GM19023 (cell line): ENCODE data around the gene NUAK1.

ENCODE experiments used
- ATAC-seq: cut with Tn5 transposase; IDR thresholded peaks from one replicate; pipeline ENCODE4 v1.9.1; 2021; ENCODE audit warnings: mild to moderate bottlenecking, moderate library complexity; ENCODE audit not compliant: unreplicated experiment

Gene NUAK1

GRCh38 chr12:106138633-106139421, at the start of gene NUAK1:
Gene NUAK1, minus strand, starts transcription at chr12:106138954. Its CDS starts 301 bp downstream, at chr12:106138653.
- peak; percentile 43 for ATAC-seq

GRCh38 chr12:106188256-106188655, 49.5 kb upstream of the NUAK1 start:
- ATAC-seq = no peak

GRCh38 chr12:106187842-106188241, 49.1 kb upstream of the NUAK1 start:
- no peak for ATAC-seq

GRCh38 chr12:106187155-106187789, 48.5 kb upstream of the NUAK1 start:
- no peak for ATAC-seq

- no peak for ATAC-seq
Observed at GRCh38 chr12:106183735-106184134, 45.0 kb upstream of the NUAK1 start.

GRCh38 chr12:106181401-106182114, 42.8 kb upstream of the NUAK1 start:
- no peak for ATAC-seq

GRCh38 chr12:106179086-106179485, 40.3 kb upstream of the NUAK1 start:
- no peak for ATAC-seq

GRCh38 chr12:106178562-106178961, 39.8 kb upstream of the NUAK1 start:
- no peak for ATAC-seq

GRCh38 chr12:106176560-106176959, 37.8 kb upstream of the NUAK1 start:
- ATAC-seq = no peak

GRCh38 chr12:106174876-106175275, 36.1 kb upstream of the NUAK1 start:
- ATAC-seq = no peak

- no peak for ATAC-seq
Observed at GRCh38 chr12:106173442-106173841, 34.7 kb upstream of the NUAK1 start.

GRCh38 chr12:106171117-106171750, 32.5 kb upstream of the NUAK1 start:
- ATAC-seq = no peak

- ATAC-seq = no peak
Observed at GRCh38 chr12:106170285-106170684, 31.5 kb upstream of the NUAK1 start.

GRCh38 chr12:106163712-106164111, 25.0 kb upstream of the NUAK1 start:
- no peak for ATAC-seq

- no peak for ATAC-seq
Observed at GRCh38 chr12:106161491-106161890, 22.7 kb upstream of the NUAK1 start.

- no peak for ATAC-seq
Observed at GRCh38 chr12:106160915-106161314, 22.2 kb upstream of the NUAK1 start.

- no peak for ATAC-seq
Observed at GRCh38 chr12:106157802-106158201, 19.0 kb upstream of the NUAK1 start.

- no peak for ATAC-seq
Observed at GRCh38 chr12:106154751-106155273, 16.1 kb upstream of the NUAK1 start.

- no peak for ATAC-seq
Observed at GRCh38 chr12:106152334-106152733, 13.6 kb upstream of the NUAK1 start.

GRCh38 chr12:106150555-106150954, 11.8 kb upstream of the NUAK1 start:
- ATAC-seq = no peak
